HepG2 (cell line): Measurements from ENCODE around the gene VDAC1. TPM values are rescaled to one million over a fixed set of nuclear protein-coding genes. Genes with fewer than 3 reads are reported as not detected.

Experiments used
- BHLHE40 ChIP-seq: IDR thresholded peaks from 2 replicates; pipeline ENCODE4 v1.6.1; 2011; ENCODE audit warnings: low read length, improper control_type of control experiment
- CBX5 ChIP-seq: sonication (generic); formaldehyde crosslinking; IDR thresholded peaks from 2 replicates; pipeline ENCODE4 v1.4.0; 2020; ENCODE audit warnings: missing genetic modification reagents, borderline replicate concordance
- CREB1 ChIP-seq, 2 experiments: fragments of 450-650 bp in 1 of 2; IDR thresholded peaks; 2 replicates each; pipeline ENCODE4 v1.6.1; 2016 to 2017; ENCODE audit warnings: control low read depth in 1 of 2, mild to moderate bottlenecking in 1 of 2, missing compliant biosample characterization in 1 of 2, missing genetic modification characterization in 1 of 2
- DDIT3 ChIP-seq: sonication (generic); formaldehyde crosslinking; IDR thresholded peaks from 2 replicates; pipeline ENCODE4 v1.4.0; 2020; ENCODE audit warnings: mild to moderate bottlenecking, missing genetic modification reagents
- ELF1 ChIP-seq: sonication (generic); formaldehyde crosslinking; IDR thresholded peaks from 2 replicates; pipeline ENCODE4 v1.4.0; 2020; ENCODE audit warnings: missing genetic modification reagents
- HMGA1 ChIP-seq: sonication (generic); formaldehyde crosslinking; conservative IDR thresholded peaks from 2 replicates; pipeline ENCODE4 v1.4.0; 2020; ENCODE audit warnings: missing genetic modification reagents
- KDM1A ChIP-seq: IDR thresholded peaks from 2 replicates; pipeline ENCODE4 v1.6.1; 2016; ENCODE audit warnings: missing compliant biosample characterization
- MYNN ChIP-seq: sonication (generic); formaldehyde crosslinking; IDR thresholded peaks from 2 replicates; pipeline ENCODE4 v1.4.0; 2020; ENCODE audit warnings: mild to moderate bottlenecking, low read depth, missing genetic modification reagents
- NFKBIZ ChIP-seq: IDR thresholded peaks from 2 replicates; pipeline ENCODE4 v1.6.1; 2018; ENCODE audit warnings: missing genetic modification reagents, missing compliant biosample characterization
- RNF219 ChIP-seq: sonication (generic); formaldehyde crosslinking; IDR thresholded peaks from 2 replicates; pipeline ENCODE4 v1.5.0; 2020; ENCODE audit warnings: mild to moderate bottlenecking, missing genetic modification reagents
- SALL2 ChIP-seq: sonication (generic); formaldehyde crosslinking; IDR thresholded peaks from 2 replicates; pipeline ENCODE4 v1.8.1; 2023; ENCODE audit warnings: mild to moderate bottlenecking, missing genetic modification reagents, inconsistent platforms
- SKI ChIP-seq: fragments of 450-650 bp; IDR thresholded peaks from one replicate; pipeline ENCODE4 v1.6.1; 2018; ENCODE audit warnings: mild to moderate bottlenecking; ENCODE audit not compliant: partially characterized antibody
- SKIL ChIP-seq: sonication (generic); formaldehyde crosslinking; IDR thresholded peaks from 2 replicates; pipeline ENCODE4 v1.8.0; 2022; ENCODE audit warnings: missing genetic modification reagents, mild to moderate bottlenecking, moderate library complexity, borderline replicate concordance
- SMAD1 ChIP-seq: sonication (generic); formaldehyde crosslinking; IDR thresholded peaks from 2 replicates; pipeline ENCODE4 v1.4.0; 2020; ENCODE audit warnings: missing genetic modification reagents, low read depth, mild to moderate bottlenecking, borderline replicate concordance
- TAF15 ChIP-seq: fragments of 200-400 bp; formaldehyde crosslinking; IDR thresholded peaks from one replicate; pipeline ENCODE4 v1.6.1; 2018; ENCODE audit warnings: mild to moderate bottlenecking, low read depth, low read length; ENCODE audit not compliant: poor library complexity, severe bottlenecking
- TSC22D2 ChIP-seq: sonication (generic); formaldehyde crosslinking; IDR thresholded peaks from 2 replicates; pipeline ENCODE4 v1.5.1; 2020; ENCODE audit warnings: missing genetic modification reagents, mild to moderate bottlenecking, borderline replicate concordance
- ZBTB42 ChIP-seq: sonication (generic); formaldehyde crosslinking; IDR thresholded peaks from 2 replicates; pipeline ENCODE4 v1.5.0; 2020; ENCODE audit warnings: mild to moderate bottlenecking, missing genetic modification reagents
- ZFP36 ChIP-seq: fragments of 150-350 bp; IDR thresholded peaks from 2 replicates; pipeline ENCODE4 v1.6.1; 2018; ENCODE audit warnings: borderline replicate concordance, low read length, low read depth; ENCODE audit not compliant: partially characterized antibody
- ZMYM2 ChIP-seq: sonication (generic); formaldehyde crosslinking; IDR thresholded peaks from 2 replicates; pipeline ENCODE4 v1.8.0; 2022; ENCODE audit warnings: mild to moderate bottlenecking, missing genetic modification reagents
- ZNF143 ChIP-seq: sonication (generic); formaldehyde crosslinking; IDR thresholded peaks from 2 replicates; pipeline ENCODE4 v1.4.0; 2020; ENCODE audit warnings: missing genetic modification reagents
- ZNF205 ChIP-seq: IDR thresholded peaks from 2 replicates; pipeline ENCODE4 v1.6.1; 2018; ENCODE audit warnings: missing biosample characterization, missing genetic modification reagents
- ZNF367 ChIP-seq: sonication (generic); formaldehyde crosslinking; IDR thresholded peaks from 2 replicates; pipeline ENCODE4 v1.4.0; 2020; ENCODE audit warnings: missing genetic modification reagents, borderline replicate concordance
- ZNF430 ChIP-seq: sonication (generic); formaldehyde crosslinking; IDR thresholded peaks from 2 replicates; pipeline ENCODE4 v1.9.0; 2021; ENCODE audit warnings: mild to moderate bottlenecking, missing genetic modification reagents
- ZNF468 ChIP-seq: sonication (generic); formaldehyde crosslinking; IDR thresholded peaks from 2 replicates; pipeline ENCODE4 v1.8.0; 2022; ENCODE audit warnings: mild to moderate bottlenecking, moderate library complexity, missing genetic modification reagents
- ZNF543 ChIP-seq: sonication (generic); formaldehyde crosslinking; IDR thresholded peaks from 2 replicates; pipeline ENCODE4 v1.4.0; 2020; ENCODE audit warnings: mild to moderate bottlenecking, missing genetic modification reagents
- ZNF607 ChIP-seq: sonication (generic); formaldehyde crosslinking; IDR thresholded peaks from 2 replicates; pipeline ENCODE4 v1.5.1; 2020; ENCODE audit warnings: missing genetic modification reagents, mild to moderate bottlenecking, borderline replicate concordance
- ZNF644 ChIP-seq: IDR thresholded peaks from 2 replicates; pipeline ENCODE4 v1.6.1; 2016; ENCODE audit warnings: low read depth
- polyA plus RNA-seq, 8 experiments: library from polyadenylated mRNA; depleted of rRNA in 3 of 8; stranded (reverse) in 7 of 8; unstranded in 1 of 8; fragments of >200 nt; fragmentation: Illumina TruSeq in 4 of 8; extraction: Trizol in 4 of 8; gene quantifications; 2 replicates each; pipeline versions ENCODE4 v1.2.1 to v1.2.3, GENCODE V29; 2011 to 2016; ENCODE audit warnings: low read depth in 4 of 8, missing spikeins in 1 of 8, mixed read lengths in 1 of 8; ENCODE audit not compliant: insufficient read depth in 1 of 8
- total RNA-seq, 5 experiments: library from RNA; depleted of rRNA; stranded (reverse); fragments of >200 nt; fragmentation: Illumina TruSeq; extraction: Trizol; gene quantifications; 2 replicates each; pipeline ENCODE4 v1.2.3, GENCODE V29; 2016; ENCODE audit warnings: low read depth in 1 of 5

VDAC1 gene
- total and polyA plus RNA-seq, 2 of the 13 experiments (the other 11 are each of a cell fraction or from before 2014, with no cell fraction given) = 112 to 380 TPM

GRCh38 chr5:134004626-134005416 is at the start of gene VDAC1 (continued):
- TF ChIP-seq RNF219 = no peak; the same call in 1 of the 2 replicates
- peak; percentile 58; the same call in 1 of the 2 replicates for TF ChIP-seq ZBTB42 (CRISPR knock-in tag)
- TF ChIP-seq CBX5 = no peak; the same call in 1 of the 2 replicates
- TF ChIP-seq ZNF367 (CRISPR knock-in tag) = no peak
- TF ChIP-seq HMGA1 (CRISPR knock-in tag) = no peak
- 0 out of 2 replicates have a peak, but pooled peaks have one; percentile 24 for TF ChIP-seq NFKBIZ
- TF ChIP-seq ZFP36 = no peak
- TF ChIP-seq ZNF644 (CRISPR knock-in tag) = no peak
- peak; percentile 69; the same call in 1 of the 2 replicates for TF ChIP-seq ELF1 (CRISPR knock-in tag)
- peak; percentile 66; the same call in 1 of the 2 replicates for TF ChIP-seq TSC22D2 (CRISPR knock-in tag)
- peak; percentile 81; the same call in 1 of the 2 replicates for TF ChIP-seq ZMYM2 (CRISPR knock-in tag)
- TF ChIP-seq DDIT3 (CRISPR knock-in tag) = no peak
- peak; percentile 34; the same call in 1 of the 2 replicates for TF ChIP-seq SMAD1 (CRISPR knock-in tag)
- peak; percentile 85 for TF ChIP-seq ZNF430 (CRISPR knock-in tag)
- TF ChIP-seq SKI = peak; percentile 35
- 0 out of 2 replicates have a peak, but pooled peaks have one; percentile 25 for TF ChIP-seq KDM1A (CRISPR knock-in tag)
- peak; percentile 82 for TF ChIP-seq ZNF607 (CRISPR knock-in tag)
- TF ChIP-seq BHLHE40 = no peak
- TF ChIP-seq MYNN = no peak
- no peak for TF ChIP-seq TAF15
- TF ChIP-seq ZNF543 (CRISPR knock-in tag) = peak; percentile 39; the same call in 1 of the 2 replicates
- TF ChIP-seq ZNF205 (CRISPR knock-in tag) = peak; percentile 52; the same call in 1 of the 2 replicates
- TF ChIP-seq SKIL (CRISPR knock-in tag) = peak; percentile 61; the same call in 1 of the 2 replicates
- TF ChIP-seq SALL2 (CRISPR knock-in tag) = peak; percentile 60
- no peak for TF ChIP-seq ZNF143 (CRISPR knock-in tag)
- TF ChIP-seq ZNF468 (CRISPR knock-in tag) = no peak
- no peak for TF ChIP-seq CREB1 (IDR thresholded peaks at IDR 0.05)
- no peak for TF ChIP-seq CREB1 (CRISPR knock-in tag; IDR thresholded peaks at IDR 0.05)
